IPS-NIHi11 (cell line): ENCODE results near the gene PRSS1.
"Not testable (repeated sequence)": the region's sequence is repeated elsewhere in the genome, so short reads cannot be mapped to it uniquely, and the experiment has no call there.

Source experiments
- DNase-seq: peaks from one replicate; pipeline ENCODE4 v3.0.0; 2012; ENCODE audit warnings: mixed read lengths, low spot score

The PRSS1 gene

GRCh38 chr7:142773937-142774744, 24.9 kb downstream of the PRSS1 start:
- DNase-seq: no peak

- no peak for DNase-seq
Observed at GRCh38 chr7:142774826-142775225, 25.6 kb downstream of the PRSS1 start.

- DNase-seq: not testable (repeated sequence)
Observed at GRCh38 chr7:142775351-142776115, 26.3 kb downstream of the PRSS1 start.

GRCh38 chr7:142776206-142776844, 27.1 kb downstream of the PRSS1 start:
- DNase-seq: no peak

- DNase-seq: not testable (repeated sequence)
Observed at GRCh38 chr7:142776845-142777225, 27.6 kb downstream of the PRSS1 start.

- no peak for DNase-seq
Observed at GRCh38 chr7:142777318-142777717, 28.0 kb downstream of the PRSS1 start.

GRCh38 chr7:142782922-142783900, 33.9 kb downstream of the PRSS1 start:
- DNase-seq: peak; percentile 86

- no peak for DNase-seq
Observed at GRCh38 chr7:142784096-142784495, 34.8 kb downstream of the PRSS1 start.

GRCh38 chr7:142784716-142785115, 35.4 kb downstream of the PRSS1 start:
- no peak for DNase-seq

GRCh38 chr7:142785841-142786250, 36.6 kb downstream of the PRSS1 start:
- DNase-seq: no peak

GRCh38 chr7:142787034-142787768, 37.9 kb downstream of the PRSS1 start:
- no peak for DNase-seq

GRCh38 chr7:142787783-142788182, 38.5 kb downstream of the PRSS1 start:
- DNase-seq: no peak

GRCh38 chr7:142788303-142789289, 39.3 kb downstream of the PRSS1 start:
- no peak for DNase-seq

- DNase-seq: no peak
Observed at GRCh38 chr7:142789441-142789840, 40.2 kb downstream of the PRSS1 start.

GRCh38 chr7:142790056-142790455, 40.8 kb downstream of the PRSS1 start:
- no peak for DNase-seq

GRCh38 chr7:142790555-142790954, 41.3 kb downstream of the PRSS1 start:
- DNase-seq: no peak

- no peak for DNase-seq
Observed at GRCh38 chr7:142791502-142791901, 42.2 kb downstream of the PRSS1 start.

GRCh38 chr7:142792129-142792528, 42.9 kb downstream of the PRSS1 start:
- DNase-seq: no peak

GRCh38 chr7:142792593-142792992, 43.3 kb downstream of the PRSS1 start:
- no peak for DNase-seq

- no peak for DNase-seq
Observed at GRCh38 chr7:142793156-142793555, 43.9 kb downstream of the PRSS1 start.
